Measurements from ENCODE around the gene MSANTD3. TPM values are rescaled to one million over a fixed set of nuclear protein-coding genes. Genes with fewer than 3 reads are reported as not detected.

Gene MSANTD3
- total and polyA plus RNA-seq, 2 of the 4 experiments (the other 2 are of a cell fraction), result 45.5 to 55.9 TPM

- intact Hi-C loops (cut with micrococcal nuclease) (no loop called here), dilution Hi-C loops (cut with HindIII; ENCODE audit: low sequenced_read_pairs, unreplicated experiment) (no loop called here), in situ Hi-C loops (cut with MboI; ENCODE audit: low sequenced_read_pairs) (no loop called here)
- peaks cover 10% of the 10 kb centered on the region for H3K4me1 ChIP-seq (ENCODE audit: control insufficient read depth, insufficient read depth, low read length)
- peaks cover 89% of the 10 kb centered on the region for H4K20me1 ChIP-seq (ENCODE audit: insufficient read depth, low read length)
- H3K9me3 ChIP-seq (ENCODE audit: control insufficient read depth, insufficient read depth, low read length), result no peaks in the 10 kb centered on the region
- H3K79me1 ChIP-seq (ENCODE audit: low read depth in 1 of 2, low read length in 2 of 2), result peaks cover 7 to 56% of the 10 kb centered on the region in 2 experiments
- 93% methylated on average over 3 of the region's 19 CpGs; no CpG with 5 or more reads in 1 of the 2 experiments for WGBS, 2 experiments (ENCODE audit: extremely low coverage in 2 of 2, insufficient read length in 1 of 2)
- H2BK15ac ChIP-seq (ENCODE audit: low read depth, low read length), result no peak overlapping the region
- H3K14ac ChIP-seq (replicated peaks; ENCODE audit: low read depth, low read length), result no peak overlapping the region
- no TSS peak for BruUV-seq (replicated peaks)
- H3K4me2 ChIP-seq (ENCODE audit: low read depth, low read length), result no peak overlapping the region
- H2BK120ac ChIP-seq (ENCODE audit: low read depth, low read length), result no peak overlapping the region
- H4K8ac ChIP-seq (ENCODE audit: low read depth in 2 of 2, low read length in 2 of 2), result no peak overlapping the region
- H3K18ac ChIP-seq (ENCODE audit: low read depth, low read length), result no peak overlapping the region
- TF ChIP-seq CEBPB (IDR thresholded peaks at IDR 0.05; ENCODE audit: low read depth, low read length), result no peak
- TF ChIP-seq RAD21 (IDR thresholded peaks at IDR 0.05; ENCODE audit: low read length), result no peak
- TF ChIP-seq MAZ (IDR thresholded peaks at IDR 0.05; ENCODE audit: borderline replicate concordance, low read depth, low read length), result no peak
- TF ChIP-seq USF2 (IDR thresholded peaks at IDR 0.05; ENCODE audit: low read depth, low read length), result no peak
- no peak for TF ChIP-seq ELK1 (IDR thresholded peaks at IDR 0.05; ENCODE audit: borderline replicate concordance, low read depth, low read length)
- TF ChIP-seq CTCF (conservative IDR thresholded peaks at IDR 0.05; ENCODE audit: low read depth, low read length), result no peak
- no peak for TF ChIP-seq MXI1 (IDR thresholded peaks at IDR 0.05; ENCODE audit: borderline replicate concordance, low read depth, low read length)
- TF ChIP-seq RCOR1 (IDR thresholded peaks at IDR 0.05; ENCODE audit: insufficient replicate concordance, low read length), result no peak
- no peak for TF ChIP-seq POLR2A (IDR thresholded peaks at IDR 0.05; ENCODE audit: low read depth, low read length)
- TF ChIP-seq NFE2L2 (IDR thresholded peaks at IDR 0.05; ENCODE audit: low read depth, low read length), result no peak
- no peak for TF ChIP-seq FOS (IDR thresholded peaks at IDR 0.05; ENCODE audit: low read depth, low read length)
- no peak for TF ChIP-seq CHD1 (IDR thresholded peaks at IDR 0.05; ENCODE audit: low read depth, low read length)
- TF ChIP-seq SMC3 (IDR thresholded peaks at IDR 0.05; ENCODE audit: low read depth, low read length), result no peak
- no peak for TF ChIP-seq RFX5 (IDR thresholded peaks at IDR 0.05; ENCODE audit: low read depth, low read length)
- TF ChIP-seq MAFK (IDR thresholded peaks at IDR 0.05; ENCODE audit: low read depth, low read length), result no peak
- TF ChIP-seq BHLHE40 (IDR thresholded peaks at IDR 0.05; ENCODE audit: low read depth, low read length), result no peak
- no peak overlapping the region for H2AK9ac ChIP-seq (replicated peaks; ENCODE audit: low read depth, low read length, poor library complexity)
- no peak overlapping the region for H2BK5ac ChIP-seq (ENCODE audit: low read depth, low read length, poor library complexity, severe bottlenecking)
- H2AK5ac ChIP-seq (ENCODE audit: low read depth, low read length), result no peak overlapping the region
- H3K23ac ChIP-seq (ENCODE audit: low read depth, low read length), result no peak overlapping the region
- no peak overlapping the region for H4K91ac ChIP-seq (ENCODE audit: insufficient read depth, low read depth, low read length)
- no peak overlapping the region for H3K27ac ChIP-seq (ENCODE audit: insufficient read depth, low read length)
- no peak overlapping the region for H3K4ac ChIP-seq (ENCODE audit: low read depth, low read length)
- ChIA-PET POLR2A (ENCODE audit: unreplicated experiment) (interaction anchor here (0.7 kb wide), 1 partner anchor 90 kb away, joined by 3 read pairs; no protein-coding TSS in a partner anchor), CTCF (interaction anchor here (0.6 kb wide), 1 partner anchor 117 kb away, joined by 4 read pairs; no protein-coding TSS in a partner anchor)
- no peaks in the 10 kb centered on the region for H3K27me3 ChIP-seq (ENCODE audit: control insufficient read depth, insufficient read depth, low read length)
- H3K36me3 ChIP-seq (ENCODE audit: control insufficient read depth, insufficient read depth, low read length), result peaks cover 15% of the 10 kb centered on the region
- no peak overlapping the region for H3K9ac ChIP-seq (ENCODE audit: low read depth, low read length)
- no peak overlapping the region for H4K5ac ChIP-seq (ENCODE audit: low read depth, low read length)
- no peak overlapping the region for H3K4me3 ChIP-seq (ENCODE audit: insufficient read depth, low read depth, low read length)
- no peak overlapping the region for H3K56ac ChIP-seq (ENCODE audit: extremely low read depth, insufficient read depth, low read length)
- no peak for DNase-seq
- no peak overlapping the region for H2BK20ac ChIP-seq (ENCODE audit: low read depth, low read length)
- no peak overlapping the region for H2AFZ ChIP-seq (replicated peaks; ENCODE audit: low read length, poor library complexity)
- H3K9me1 ChIP-seq (ENCODE audit: insufficient read depth, low read length), result peaks cover 19% of the 10 kb centered on the region
- no peak for ATAC-seq (ENCODE audit: low read depth)
Observed at GRCh38 chr9:100441911-100442361, 15.0 kb downstream of the MSANTD3 start.
